OCI-LY1 (cell line): ENCODE results near the gene PRTN3.

ENCODE experiments used
- H2AFZ ChIP-seq: fragments of 200-600 bp; sonication (generic), shearing (Covaris generic); 2 replicates; pipeline ENCODE4 v1.6.0; 2014; ENCODE audit warnings: antibody characterized with exemption, mild to moderate bottlenecking, low read length
- H3F3A ChIP-seq: fragments of 200-600 bp; sonication (generic), shearing (Covaris generic); 2 replicates; pipeline ENCODE4 v1.6.0; 2014; ENCODE audit warnings: mild to moderate bottlenecking, antibody characterized with exemption, low read length, moderate library complexity; ENCODE audit not compliant: insufficient read depth
- H3K27ac ChIP-seq: fragments of 200-600 bp; sonication (generic); 2 replicates; pipeline ENCODE4 v1.5.1; 2014; ENCODE audit warnings: low read length, mixed run types, mild to moderate bottlenecking, low read depth; ENCODE audit not compliant: poor library complexity, severe bottlenecking
- H3K27me3 ChIP-seq: fragments of 200-600 bp; sonication (generic); 2 replicates; pipeline ENCODE4 v1.6.0; 2014; ENCODE audit warnings: antibody characterized with exemption, mild to moderate bottlenecking, low read length, moderate library complexity; ENCODE audit not compliant: insufficient read depth
- H3K36me3 ChIP-seq: fragments of 200-600 bp; sonication (generic); 2 replicates; pipeline ENCODE4 v1.6.1; 2014; ENCODE audit warnings: mild to moderate bottlenecking, antibody characterized with exemption, low read length, moderate library complexity, mixed read lengths; ENCODE audit not compliant: insufficient read depth
- H3K4me1 ChIP-seq: fragments of 200-600 bp; sonication (generic); 2 replicates; pipeline ENCODE4 v1.5.1; 2014; ENCODE audit warnings: mild to moderate bottlenecking, low read length, moderate library complexity; ENCODE audit not compliant: insufficient read depth, severe bottlenecking
- H3K4me2 ChIP-seq: fragments of 200-600 bp; sonication (generic), shearing (Covaris generic); 2 replicates; pipeline ENCODE4 v1.6.1; 2014; ENCODE audit warnings: low read length
- H3K4me3 ChIP-seq: fragments of 200-600 bp; sonication (generic); 2 replicates; pipeline ENCODE4 v1.5.1; 2014; ENCODE audit warnings: low read length, low read depth, mild to moderate bottlenecking, mixed read lengths; ENCODE audit not compliant: poor library complexity, severe bottlenecking
- H3K79me2 ChIP-seq: fragments of 200-600 bp; shearing (Covaris generic); 2 replicates; pipeline ENCODE4 v1.6.1; 2016; ENCODE audit warnings: mixed run types, low read length, mixed read lengths; ENCODE audit not compliant: insufficient read depth
- H3K9ac ChIP-seq: fragments of 200-600 bp; sonication (generic), shearing (Covaris generic); 2 replicates; pipeline ENCODE4 v1.6.1; 2014; ENCODE audit warnings: mild to moderate bottlenecking, low read length, mixed read lengths
- H3K9me2 ChIP-seq: fragments of 200-600 bp; sonication (generic), shearing (Covaris generic); 2 replicates; pipeline ENCODE4 v1.6.1; 2014; ENCODE audit warnings: low read depth, mild to moderate bottlenecking, low read length, mixed read lengths
- H3K9me3 ChIP-seq: fragments of 200-600 bp; shearing (Covaris generic); 2 replicates; pipeline ENCODE4 v1.6.1; 2014; ENCODE audit warnings: low read length, mixed read lengths
- H4K20me1 ChIP-seq: fragments of 200-600 bp; sonication (generic), shearing (Covaris generic); 2 replicates; pipeline ENCODE4 v1.6.0; 2016; ENCODE audit warnings: mild to moderate bottlenecking, low read length; ENCODE audit not compliant: insufficient read depth
- CTCF ChIP-seq: fragments of 200-600 bp; sonication (generic), shearing (Covaris generic); IDR thresholded peaks from 2 replicates; pipeline ENCODE4 v1.5.1; 2017; ENCODE audit warnings: mild to moderate bottlenecking, antibody characterized with exemption, low read length, moderate library complexity, mixed read lengths
- EZH2 ChIP-seq: fragments of 200-600 bp; sonication (generic), shearing (Covaris generic); IDR thresholded peaks from 2 replicates; pipeline ENCODE4 v1.8.0; 2017; ENCODE audit warnings: borderline replicate concordance, mixed run types, mild to moderate bottlenecking, antibody characterized with exemption, low read length, moderate library complexity, mixed read lengths

Gene PRTN3

GRCh38 chr19:884420-885211 lies 43.8 kb downstream of the PRTN3 start:
- no peak overlapping the region for H3K4me2 ChIP-seq
- H3K4me3 ChIP-seq: no peak overlapping the region
- no peaks in the 10 kb centered on the region for H4K20me1 ChIP-seq
- H3K27ac ChIP-seq: no peak overlapping the region
- H3K9ac ChIP-seq: no peak overlapping the region
- H2AFZ ChIP-seq: no peak overlapping the region
- H3K4me1 ChIP-seq: peaks cover 9% of the 10 kb centered on the region
- H3K79me2 ChIP-seq: no peaks in the 10 kb centered on the region
- no peaks in the 10 kb centered on the region for H3K9me3 ChIP-seq
- no peak for TF ChIP-seq CTCF
- TF ChIP-seq EZH2: no peak
- no peaks in the 10 kb centered on the region; the same call in 1 of the 2 replicates for H3F3A ChIP-seq
- no peaks in the 10 kb centered on the region for H3K27me3 ChIP-seq
- no peaks in the 10 kb centered on the region for H3K9me2 ChIP-seq
- H3K36me3 ChIP-seq: peaks cover 53% of the 10 kb centered on the region

- H3K9me3 ChIP-seq: no peaks in the 10 kb centered on the region
- no peaks in the 10 kb centered on the region for H3K9me2 ChIP-seq
- no peaks in the 10 kb centered on the region for H4K20me1 ChIP-seq
- H3K4me1 ChIP-seq: peaks cover 9% of the 10 kb centered on the region
- H3K27me3 ChIP-seq: no peaks in the 10 kb centered on the region
- peaks cover 59% of the 10 kb centered on the region for H3K36me3 ChIP-seq
- no peaks in the 10 kb centered on the region; the same call in 1 of the 2 replicates for H3F3A ChIP-seq
- no peak overlapping the region for H2AFZ ChIP-seq
- H3K4me2 ChIP-seq: no peak overlapping the region
- no peaks in the 10 kb centered on the region for H3K79me2 ChIP-seq
- no peak overlapping the region for H3K9ac ChIP-seq
- H3K4me3 ChIP-seq: no peak overlapping the region
- TF ChIP-seq EZH2: no peak
- no peak for TF ChIP-seq CTCF
- H3K27ac ChIP-seq: no peak overlapping the region
Observed at GRCh38 chr19:885536-886224, 44.9 kb downstream of the PRTN3 start.

GRCh38 chr19:887072-887471 lies 46.3 kb downstream of the PRTN3 start:
- H3K4me2 ChIP-seq: no peak overlapping the region
- peaks cover 4% of the 10 kb centered on the region; the same call in 1 of the 2 replicates for H3F3A ChIP-seq
- no peak overlapping the region for H2AFZ ChIP-seq
- no peaks in the 10 kb centered on the region for H3K79me2 ChIP-seq
- H3K9me3 ChIP-seq: no peaks in the 10 kb centered on the region
- H3K9ac ChIP-seq: no peak overlapping the region
- TF ChIP-seq EZH2: no peak
- no peak for TF ChIP-seq CTCF
- no peaks in the 10 kb centered on the region for H3K9me2 ChIP-seq
- H3K4me3 ChIP-seq: no peak overlapping the region
- peaks cover 48% of the 10 kb centered on the region for H3K36me3 ChIP-seq
- peaks cover 11% of the 10 kb centered on the region for H3K4me1 ChIP-seq
- H4K20me1 ChIP-seq: no peaks in the 10 kb centered on the region
- no peaks in the 10 kb centered on the region for H3K27me3 ChIP-seq
- no peak overlapping the region for H3K27ac ChIP-seq
